H1 (cell line): ENCODE measurements around the gene ZMIZ1.

Experiments
- BRCA1 ChIP-seq: IDR thresholded peaks from 2 replicates; pipeline ENCODE4 v1.6.1; 2012; ENCODE audit warnings: low read depth, low read length, improper control_type of control experiment
- CBX5 ChIP-seq: fragments of 300-800, 300-1000 bp; sonication (generic); IDR thresholded peaks from 2 replicates; pipeline ENCODE4 v1.7.1; 2016; ENCODE audit warnings: antibody characterized with exemption, low read length, low read depth
- CHD1 ChIP-seq: IDR thresholded peaks from 2 replicates; pipeline ENCODE4 v1.6.1; 2012; ENCODE audit warnings: low read depth, low read length, improper control_type of control experiment
- GABPA ChIP-seq: IDR thresholded peaks from 2 replicates; pipeline ENCODE4 v1.6.1; 2011; ENCODE audit warnings: mild to moderate bottlenecking, low read length, moderate library complexity, borderline replicate concordance; ENCODE audit not compliant: insufficient read depth
- POLR2A ChIP-seq, 2 experiments: IDR thresholded peaks; 1 replicate in 1 of 2; 2 replicates in 1 of 2; pipeline ENCODE4 v1.6.1; 2011; ENCODE audit warnings: low read depth in 2 of 2, low read length in 2 of 2, mild to moderate bottlenecking in 2 of 2; ENCODE audit errors: control extremely low read depth in 1 of 2
- POLR2AphosphoS5 ChIP-seq: IDR thresholded peaks from 2 replicates; pipeline ENCODE4 v1.6.1; 2011; ENCODE audit warnings: low read depth, low read length
- RAD21 ChIP-seq, 2 experiments: IDR thresholded peaks in 1 of 2; conservative IDR thresholded peaks in 1 of 2; 2 replicates each; pipeline ENCODE4 v1.6.1; 2011; ENCODE audit warnings: low read depth in 2 of 2, low read length in 2 of 2, improper control_type of control experiment in 1 of 2, inconsistent platforms in 1 of 2, mild to moderate bottlenecking in 1 of 2, moderate library complexity in 1 of 2
- SIN3A ChIP-seq, 2 experiments: IDR thresholded peaks in 1 of 2; conservative IDR thresholded peaks in 1 of 2; 2 replicates each; pipeline ENCODE4 v1.6.1; 2011 to 2012; ENCODE audit warnings: low read length in 2 of 2, improper control_type of control experiment in 1 of 2, low read depth in 1 of 2, mild to moderate bottlenecking in 1 of 2
- SP4 ChIP-seq: IDR thresholded peaks from 2 replicates; pipeline ENCODE4 v1.6.1; 2012; ENCODE audit warnings: low read length, inconsistent platforms
- ZNF274 ChIP-seq: IDR thresholded peaks from 2 replicates; pipeline ENCODE4 v1.7.0; 2012; ENCODE audit warnings: low read length, borderline replicate concordance; ENCODE audit errors: extremely low read depth
- TF ChIP-seq, protein P1 (sequence below), 3 experiments: IDR thresholded peaks; 1 replicate in 2 of 3; 2 replicates in 1 of 3; pipeline versions ENCODE4 v1.5.1 to v1.6.1; 2011; ENCODE audit warnings: low read length in 3 of 3, mild to moderate bottlenecking in 3 of 3, inconsistent platforms in 2 of 3, low read depth in 1 of 3, moderate library complexity in 1 of 3; ENCODE audit not compliant: insufficient read depth in 1 of 3; ENCODE audit errors: control extremely low read depth in 1 of 3

DNA sequence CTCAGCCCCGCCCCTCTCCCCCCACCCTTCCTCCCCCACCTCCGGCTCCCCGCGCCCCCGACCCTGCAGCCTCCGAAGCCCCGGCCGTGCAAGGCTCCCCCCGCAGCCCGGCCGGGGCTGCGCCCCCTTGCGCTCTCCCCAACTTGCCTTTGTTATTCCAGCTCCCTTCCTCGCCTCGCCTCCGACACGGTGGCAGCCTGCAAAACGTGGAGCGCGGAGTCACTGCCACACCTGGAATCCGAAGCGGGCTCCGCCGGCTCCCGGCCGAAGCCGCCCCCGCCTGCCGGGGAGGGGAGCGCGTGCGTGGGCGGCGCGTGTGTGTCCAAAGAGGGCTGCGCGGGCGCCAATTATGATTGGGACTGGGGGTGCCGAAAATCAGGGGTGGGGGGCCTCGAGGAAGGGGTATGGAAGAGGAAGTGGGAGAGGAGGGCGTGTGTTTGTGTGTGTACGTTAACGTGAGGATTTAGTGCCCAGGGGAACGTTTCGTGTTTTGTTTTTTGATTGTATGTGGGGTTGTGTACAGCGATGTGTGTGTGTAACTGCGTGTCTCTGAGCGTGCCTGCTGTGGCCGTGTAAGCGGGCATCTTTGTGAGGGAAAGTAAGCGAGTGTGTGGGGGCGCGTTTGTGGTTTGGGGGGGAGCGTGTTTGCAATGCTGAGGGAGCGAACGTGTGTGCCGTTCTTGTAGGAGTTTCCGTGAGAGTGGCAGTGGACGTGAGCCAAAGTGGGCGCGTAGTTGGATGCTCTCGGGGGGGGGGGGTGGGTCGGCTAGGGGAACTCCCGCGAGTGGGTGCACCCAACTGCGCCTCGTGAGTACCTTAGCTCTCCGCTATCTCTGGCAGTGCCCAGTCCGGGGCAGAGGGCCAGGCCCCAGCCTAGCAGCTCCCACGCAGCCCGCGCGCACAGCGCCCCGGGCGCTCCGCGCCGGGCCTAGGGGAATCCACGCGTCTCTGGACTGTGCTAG lies 1.2 kb upstream of the ZMIZ1 start:
- TF ChIP-seq, protein P1, sequence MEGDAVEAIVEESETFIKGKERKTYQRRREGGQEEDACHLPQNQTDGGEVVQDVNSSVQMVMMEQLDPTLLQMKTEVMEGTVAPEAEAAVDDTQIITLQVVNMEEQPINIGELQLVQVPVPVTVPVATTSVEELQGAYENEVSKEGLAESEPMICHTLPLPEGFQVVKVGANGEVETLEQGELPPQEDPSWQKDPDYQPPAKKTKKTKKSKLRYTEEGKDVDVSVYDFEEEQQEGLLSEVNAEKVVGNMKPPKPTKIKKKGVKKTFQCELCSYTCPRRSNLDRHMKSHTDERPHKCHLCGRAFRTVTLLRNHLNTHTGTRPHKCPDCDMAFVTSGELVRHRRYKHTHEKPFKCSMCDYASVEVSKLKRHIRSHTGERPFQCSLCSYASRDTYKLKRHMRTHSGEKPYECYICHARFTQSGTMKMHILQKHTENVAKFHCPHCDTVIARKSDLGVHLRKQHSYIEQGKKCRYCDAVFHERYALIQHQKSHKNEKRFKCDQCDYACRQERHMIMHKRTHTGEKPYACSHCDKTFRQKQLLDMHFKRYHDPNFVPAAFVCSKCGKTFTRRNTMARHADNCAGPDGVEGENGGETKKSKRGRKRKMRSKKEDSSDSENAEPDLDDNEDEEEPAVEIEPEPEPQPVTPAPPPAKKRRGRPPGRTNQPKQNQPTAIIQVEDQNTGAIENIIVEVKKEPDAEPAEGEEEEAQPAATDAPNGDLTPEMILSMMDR (IDR thresholded peaks at IDR 0.05; ENCODE audit: control extremely low read depth in 1 of 3, insufficient read depth in 1 of 3, low read depth in 1 of 3, low read length in 3 of 3): peak; percentile 26 to 37 (median 28); a peak in 3 of 4 replicates
- TF ChIP-seq POLR2A (IDR thresholded peaks at IDR 0.05; ENCODE audit: control extremely low read depth in 1 of 2, low read depth in 2 of 2, low read length in 2 of 2) (no peak), RAD21 (IDR thresholded peaks at IDR 0.05 in 1 of 2, conservative IDR thresholded peaks at IDR 0.05 in 1 of 2; ENCODE audit: low read depth in 2 of 2, low read length in 2 of 2) (peak; percentile 38 to 60), POLR2AphosphoS5 (no peak), SP4 (no peak), BRCA1 (no peak), SIN3A (conservative IDR thresholded peaks at IDR 0.05 in 1 of 2, IDR thresholded peaks at IDR 0.05 in 1 of 2; ENCODE audit: low read depth in 1 of 2, low read length in 2 of 2) (peak; percentile 62 to 89; a peak in 2 of 4 replicates), GABPA (peak; percentile 50; the same call in 1 of the 2 replicates), ZNF274 (no peak), CHD1 (no peak), CBX5 (no peak)
